ENCODE measurements around the gene CEACAM20. TPM values are rescaled to one million over a fixed set of nuclear protein-coding genes. Genes with fewer than 3 reads are reported as not detected.
"Not testable (repeated sequence)": the region's sequence is repeated elsewhere in the genome, so short reads cannot be mapped to it uniquely, and the experiment has no call there.

The CEACAM20 gene
- total and polyA plus RNA-seq, 2 experiments from 2014 or later = not detected

DNA sequence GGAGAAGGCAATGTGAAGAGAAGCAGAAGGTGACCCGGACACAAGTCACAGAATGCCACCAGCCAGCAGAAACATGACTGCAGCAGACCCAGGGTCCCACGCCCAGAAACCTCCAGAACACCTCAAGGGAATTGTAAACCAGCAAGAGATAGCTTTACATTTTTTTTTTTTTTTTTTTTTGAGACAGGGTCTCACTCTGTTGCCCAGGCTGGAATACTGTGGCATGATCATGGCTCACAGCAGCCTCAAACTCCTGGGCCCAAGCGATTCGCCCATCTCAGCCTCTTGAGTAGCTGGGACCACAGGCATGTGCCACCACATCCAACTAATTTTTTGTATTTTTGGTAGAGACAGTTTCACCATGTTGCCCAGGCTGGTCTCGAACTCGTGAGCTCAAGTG, 10.5 kb upstream of the CEACAM20 start (continued):
- TF ChIP-seq, protein P1, sequence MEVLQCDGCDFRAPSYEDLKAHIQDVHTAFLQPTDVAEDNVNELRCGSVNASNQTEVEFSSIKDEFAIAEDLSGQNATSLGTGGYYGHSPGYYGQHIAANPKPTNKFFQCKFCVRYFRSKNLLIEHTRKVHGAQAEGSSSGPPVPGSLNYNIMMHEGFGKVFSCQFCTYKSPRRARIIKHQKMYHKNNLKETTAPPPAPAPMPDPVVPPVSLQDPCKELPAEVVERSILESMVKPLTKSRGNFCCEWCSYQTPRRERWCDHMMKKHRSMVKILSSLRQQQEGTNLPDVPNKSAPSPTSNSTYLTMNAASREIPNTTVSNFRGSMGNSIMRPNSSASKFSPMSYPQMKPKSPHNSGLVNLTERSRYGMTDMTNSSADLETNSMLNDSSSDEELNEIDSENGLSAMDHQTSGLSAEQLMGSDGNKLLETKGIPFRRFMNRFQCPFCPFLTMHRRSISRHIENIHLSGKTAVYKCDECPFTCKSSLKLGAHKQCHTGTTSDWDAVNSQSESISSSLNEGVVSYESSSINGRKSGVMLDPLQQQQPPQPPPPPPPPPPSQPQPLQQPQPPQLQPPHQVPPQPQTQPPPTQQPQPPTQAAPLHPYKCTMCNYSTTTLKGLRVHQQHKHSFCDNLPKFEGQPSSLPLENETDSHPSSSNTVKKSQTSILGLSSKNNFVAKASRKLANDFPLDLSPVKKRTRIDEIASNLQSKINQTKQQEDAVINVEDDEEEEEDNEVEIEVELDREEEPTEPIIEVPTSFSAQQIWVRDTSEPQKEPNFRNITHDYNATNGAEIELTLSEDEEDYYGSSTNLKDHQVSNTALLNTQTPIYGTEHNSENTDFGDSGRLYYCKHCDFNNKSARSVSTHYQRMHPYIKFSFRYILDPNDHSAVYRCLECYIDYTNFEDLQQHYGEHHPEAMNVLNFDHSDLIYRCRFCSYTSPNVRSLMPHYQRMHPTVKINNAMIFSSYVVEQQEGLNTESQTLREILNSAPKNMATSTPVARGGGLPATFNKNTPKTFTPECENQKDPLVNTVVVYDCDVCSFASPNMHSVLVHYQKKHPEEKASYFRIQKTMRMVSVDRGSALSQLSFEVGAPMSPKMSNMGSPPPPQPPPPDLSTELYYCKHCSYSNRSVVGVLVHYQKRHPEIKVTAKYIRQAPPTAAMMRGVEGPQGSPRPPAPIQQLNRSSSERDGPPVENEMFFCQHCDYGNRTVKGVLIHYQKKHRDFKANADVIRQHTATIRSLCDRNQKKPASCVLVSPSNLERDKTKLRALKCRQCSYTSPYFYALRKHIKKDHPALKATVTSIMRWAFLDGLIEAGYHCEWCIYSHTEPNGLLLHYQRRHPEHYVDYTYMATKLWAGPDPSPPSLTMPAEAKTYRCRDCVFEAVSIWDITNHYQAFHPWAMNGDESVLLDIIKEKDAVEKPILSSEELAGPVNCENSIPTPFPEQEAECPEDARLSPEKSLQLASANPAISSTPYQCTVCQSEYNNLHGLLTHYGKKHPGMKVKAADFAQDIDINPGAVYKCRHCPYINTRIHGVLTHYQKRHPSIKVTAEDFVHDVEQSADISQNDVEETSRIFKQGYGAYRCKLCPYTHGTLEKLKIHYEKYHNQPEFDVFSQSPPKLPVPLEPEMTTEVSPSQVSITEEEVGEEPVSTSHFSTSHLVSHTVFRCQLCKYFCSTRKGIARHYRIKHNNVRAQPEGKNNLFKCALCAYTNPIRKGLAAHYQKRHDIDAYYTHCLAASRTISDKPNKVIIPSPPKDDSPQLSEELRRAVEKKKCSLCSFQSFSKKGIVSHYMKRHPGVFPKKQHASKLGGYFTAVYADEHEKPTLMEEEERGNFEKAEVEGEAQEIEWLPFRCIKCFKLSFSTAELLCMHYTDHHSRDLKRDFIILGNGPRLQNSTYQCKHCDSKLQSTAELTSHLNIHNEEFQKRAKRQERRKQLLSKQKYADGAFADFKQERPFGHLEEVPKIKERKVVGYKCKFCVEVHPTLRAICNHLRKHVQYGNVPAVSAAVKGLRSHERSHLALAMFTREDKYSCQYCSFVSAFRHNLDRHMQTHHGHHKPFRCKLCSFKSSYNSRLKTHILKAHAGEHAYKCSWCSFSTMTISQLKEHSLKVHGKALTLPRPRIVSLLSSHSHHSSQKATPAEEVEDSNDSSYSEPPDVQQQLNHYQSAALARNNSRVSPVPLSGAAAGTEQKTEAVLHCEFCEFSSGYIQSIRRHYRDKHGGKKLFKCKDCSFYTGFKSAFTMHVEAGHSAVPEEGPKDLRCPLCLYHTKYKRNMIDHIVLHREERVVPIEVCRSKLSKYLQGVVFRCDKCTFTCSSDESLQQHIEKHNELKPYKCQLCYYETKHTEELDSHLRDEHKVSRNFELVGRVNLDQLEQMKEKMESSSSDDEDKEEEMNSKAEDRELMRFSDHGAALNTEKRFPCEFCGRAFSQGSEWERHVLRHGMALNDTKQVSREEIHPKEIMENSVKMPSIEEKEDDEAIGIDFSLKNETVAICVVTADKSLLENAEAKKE (CRISPR knock-in tag; IDR thresholded peaks at IDR 0.05) = no peak

DNA sequence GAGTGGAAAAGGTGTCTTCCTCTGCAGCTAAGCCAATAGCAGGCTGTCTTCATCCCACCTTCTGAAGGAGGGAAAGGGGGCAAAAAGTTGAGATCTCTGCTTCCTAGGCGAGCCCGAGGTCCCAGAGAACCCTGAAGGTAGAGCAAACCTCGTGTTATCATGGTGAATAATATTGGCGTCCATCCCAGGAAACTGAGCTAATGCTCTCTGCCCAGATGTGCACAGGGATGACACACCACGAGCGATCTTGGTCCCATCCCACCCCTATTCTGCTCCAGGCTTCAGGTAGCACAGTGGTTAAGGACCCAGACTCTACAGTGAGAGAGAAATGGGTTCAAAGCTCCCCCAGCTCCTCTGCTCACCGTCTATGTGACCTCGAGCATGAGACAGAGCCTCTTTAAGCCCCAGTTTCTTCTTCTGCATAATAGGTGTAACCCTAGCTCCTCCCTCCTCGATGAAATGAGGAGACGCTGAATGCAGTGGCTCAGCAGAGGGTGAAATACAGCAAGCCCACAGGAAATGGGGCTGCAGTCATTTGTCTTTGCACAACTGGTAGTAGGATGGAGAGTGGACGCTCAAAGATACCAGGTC, 9.9 kb upstream of the CEACAM20 start:
- Histone ChIP-seq H4K20me1 (replicated peaks; ENCODE audit: insufficient read depth) (no peaks in the 10 kb centered on the region), H3F3A (replicated peaks; ENCODE audit: low read depth) (no peaks in the 10 kb centered on the region), H3K4me3 (no peak overlapping the region), H3K4me1 (ENCODE audit: insufficient read depth) (no peaks in the 10 kb centered on the region), H3K27ac (ENCODE audit: low read depth) (no peak overlapping the region), H3K4me2 (no peak overlapping the region), H3K27me3 (ENCODE audit: insufficient read depth) (no peaks in the 10 kb centered on the region), H3K36me3 (ENCODE audit: insufficient read depth) (no peaks in the 10 kb centered on the region), H3K9me2 (ENCODE audit: insufficient read depth) (peaks cover 8% of the 10 kb centered on the region), H2AFZ (no peak overlapping the region), H3K79me2 (replicated peaks; ENCODE audit: insufficient read depth) (no peaks in the 10 kb centered on the region)
- Mint-ChIP-seq H3K4me3 (no peak overlapping the region), H3K4me1 (no peaks in the 10 kb centered on the region), H3K9me3 (peaks cover 88% of the 10 kb centered on the region), H3K27me3 (ENCODE audit: insufficient read depth, low read depth, poor library complexity) (peaks cover 11% of the 10 kb centered on the region), H3K36me3 (ENCODE audit: low read depth) (peaks cover 10% of the 10 kb centered on the region), H3K27ac (no peak overlapping the region)
- ATAC-seq (no peak), DNase-seq (ENCODE audit: low spot score) (no peak)
- TF ChIP-seq, protein P2, sequence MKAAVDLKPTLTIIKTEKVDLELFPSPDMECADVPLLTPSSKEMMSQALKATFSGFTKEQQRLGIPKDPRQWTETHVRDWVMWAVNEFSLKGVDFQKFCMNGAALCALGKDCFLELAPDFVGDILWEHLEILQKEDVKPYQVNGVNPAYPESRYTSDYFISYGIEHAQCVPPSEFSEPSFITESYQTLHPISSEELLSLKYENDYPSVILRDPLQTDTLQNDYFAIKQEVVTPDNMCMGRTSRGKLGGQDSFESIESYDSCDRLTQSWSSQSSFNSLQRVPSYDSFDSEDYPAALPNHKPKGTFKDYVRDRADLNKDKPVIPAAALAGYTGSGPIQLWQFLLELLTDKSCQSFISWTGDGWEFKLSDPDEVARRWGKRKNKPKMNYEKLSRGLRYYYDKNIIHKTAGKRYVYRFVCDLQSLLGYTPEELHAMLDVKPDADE (IDR thresholded peaks at IDR 0.05) = no peak
- TF ChIP-seq NANOG (IDR thresholded peaks at IDR 0.05; ENCODE audit: borderline replicate concordance) = no peak
- TF ChIP-seq CREB1 (CRISPR knock-in tag; IDR thresholded peaks at IDR 0.05; ENCODE audit: low read depth) = no peak
- no peak for TF ChIP-seq ZNF114 (CRISPR knock-in tag; IDR thresholded peaks at IDR 0.05)
- TF ChIP-seq EZH2 (IDR thresholded peaks at IDR 0.05; ENCODE audit: low read depth, unreplicated experiment) = no peak
- TF ChIP-seq, protein P3, sequence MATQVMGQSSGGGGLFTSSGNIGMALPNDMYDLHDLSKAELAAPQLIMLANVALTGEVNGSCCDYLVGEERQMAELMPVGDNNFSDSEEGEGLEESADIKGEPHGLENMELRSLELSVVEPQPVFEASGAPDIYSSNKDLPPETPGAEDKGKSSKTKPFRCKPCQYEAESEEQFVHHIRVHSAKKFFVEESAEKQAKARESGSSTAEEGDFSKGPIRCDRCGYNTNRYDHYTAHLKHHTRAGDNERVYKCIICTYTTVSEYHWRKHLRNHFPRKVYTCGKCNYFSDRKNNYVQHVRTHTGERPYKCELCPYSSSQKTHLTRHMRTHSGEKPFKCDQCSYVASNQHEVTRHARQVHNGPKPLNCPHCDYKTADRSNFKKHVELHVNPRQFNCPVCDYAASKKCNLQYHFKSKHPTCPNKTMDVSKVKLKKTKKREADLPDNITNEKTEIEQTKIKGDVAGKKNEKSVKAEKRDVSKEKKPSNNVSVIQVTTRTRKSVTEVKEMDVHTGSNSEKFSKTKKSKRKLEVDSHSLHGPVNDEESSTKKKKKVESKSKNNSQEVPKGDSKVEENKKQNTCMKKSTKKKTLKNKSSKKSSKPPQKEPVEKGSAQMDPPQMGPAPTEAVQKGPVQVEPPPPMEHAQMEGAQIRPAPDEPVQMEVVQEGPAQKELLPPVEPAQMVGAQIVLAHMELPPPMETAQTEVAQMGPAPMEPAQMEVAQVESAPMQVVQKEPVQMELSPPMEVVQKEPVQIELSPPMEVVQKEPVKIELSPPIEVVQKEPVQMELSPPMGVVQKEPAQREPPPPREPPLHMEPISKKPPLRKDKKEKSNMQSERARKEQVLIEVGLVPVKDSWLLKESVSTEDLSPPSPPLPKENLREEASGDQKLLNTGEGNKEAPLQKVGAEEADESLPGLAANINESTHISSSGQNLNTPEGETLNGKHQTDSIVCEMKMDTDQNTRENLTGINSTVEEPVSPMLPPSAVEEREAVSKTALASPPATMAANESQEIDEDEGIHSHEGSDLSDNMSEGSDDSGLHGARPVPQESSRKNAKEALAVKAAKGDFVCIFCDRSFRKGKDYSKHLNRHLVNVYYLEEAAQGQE (IDR thresholded peaks at IDR 0.05; ENCODE audit: unreplicated experiment) = no peak
- TF ChIP-seq EZH2phosphoT487 (IDR thresholded peaks at IDR 0.05; ENCODE audit: unreplicated experiment) = no peak
- no peak for TF ChIP-seq JUNB (IDR thresholded peaks at IDR 0.05; ENCODE audit: unreplicated experiment)
- TF ChIP-seq ZNF331 (CRISPR knock-in tag; IDR thresholded peaks at IDR 0.05; ENCODE audit: low read depth) = no peak

DNA sequence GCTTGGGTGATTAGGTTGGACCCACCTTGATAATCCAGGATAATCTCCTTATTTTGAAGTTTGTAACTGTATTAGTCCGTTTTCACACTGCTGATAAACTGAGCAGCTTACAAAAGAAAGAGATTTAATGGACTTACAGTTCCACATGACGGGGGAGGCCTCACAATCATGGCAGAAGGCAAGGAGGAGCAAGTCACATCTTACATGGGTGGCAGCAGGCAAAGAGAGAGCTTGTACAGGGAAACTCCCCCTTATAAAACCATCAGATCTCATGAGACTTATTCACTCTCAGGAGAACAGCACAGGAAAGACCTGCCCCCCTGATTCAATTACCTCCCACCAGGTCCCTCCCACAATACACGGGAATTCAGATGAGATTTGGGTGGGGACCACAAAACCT, 5.9 kb upstream of the CEACAM20 start:
- H3K4me1 Mint-ChIP-seq; DNase-seq (ENCODE audit: low spot score); H3K9me2 ChIP-seq (ENCODE audit: insufficient read depth); H3K4me3 Mint-ChIP-seq; ATAC-seq; H2AFZ ChIP-seq; H3K79me2 ChIP-seq (replicated peaks; ENCODE audit: insufficient read depth); H3F3A ChIP-seq (replicated peaks; ENCODE audit: low read depth); H3K4me3 ChIP-seq; H4K20me1 ChIP-seq (replicated peaks; ENCODE audit: insufficient read depth); H3K36me3 ChIP-seq (ENCODE audit: insufficient read depth); H3K27me3 Mint-ChIP-seq (ENCODE audit: insufficient read depth, low read depth, poor library complexity); H3K27me3 ChIP-seq (ENCODE audit: insufficient read depth); H3K27ac Mint-ChIP-seq; H3K27ac ChIP-seq (ENCODE audit: low read depth); H3K4me2 ChIP-seq; H3K4me1 ChIP-seq (ENCODE audit: insufficient read depth): not testable (repeated sequence)
- Mint-ChIP-seq H3K36me3 (ENCODE audit: low read depth) (peaks cover 20% of the 10 kb centered on the region), H3K9me3 (peaks cover 86% of the 10 kb centered on the region)

All from GM23338 (cell line).